A673 (cell line): ENCODE data around the gene MAPK8. TPM values are rescaled to one million over a fixed set of nuclear protein-coding genes. Genes with fewer than 3 reads are reported as not detected.

Source experiments
- BruUV-seq: library from RNA; stranded (reverse); fragments of 400-500 nt; replicated peaks from 2 replicates; lab custom pipeline; 2021; lab: Mats Ljungman, UMichigan
- CTCF ChIA-PET: fragments of 300-600 bp; sonication (Branson Sonifier 250); formaldehyde crosslinking; loops from one replicate; lab custom pipeline; 2022; ENCODE audit warnings: antibody characterized with exemption; lab: Charles Lee
- POLR2A ChIA-PET: fragments of 300-600 bp; sonication (Branson Sonifier 250); formaldehyde crosslinking; loops from one replicate; lab custom pipeline; 2022; ENCODE audit warnings: antibody characterized with exemption; ENCODE audit not compliant: low non-redundant PET; lab: Charles Lee
- DNase-seq: peaks from one replicate; pipeline ENCODE4 v3.0.0-alpha.2; 2015; ENCODE audit warnings: low spot score
- H3K27ac ChIP-seq: fragments of 200-600 bp; sonication (generic); 2 replicates; pipeline ENCODE4 v1.5.1; 2016; ENCODE audit warnings: mixed run types, low read depth, mild to moderate bottlenecking, mixed read lengths, antibody characterized with exemption, low read length; ENCODE audit not compliant: poor library complexity, severe bottlenecking
- H3K27me3 ChIP-seq: fragments of 200-600 bp; sonication (generic); replicated peaks from 2 replicates; pipeline ENCODE4 v1.6.1; 2017; ENCODE audit warnings: mixed run types, low read depth, mild to moderate bottlenecking, mixed read lengths, antibody characterized with exemption, low read length; ENCODE audit not compliant: insufficient read depth, poor library complexity
- H3K36me3 ChIP-seq: fragments of 200-600 bp; sonication (generic); 2 replicates; pipeline ENCODE4 v1.6.1; 2016; ENCODE audit warnings: mixed run types, mild to moderate bottlenecking, mixed read lengths, antibody characterized with exemption, low read length; ENCODE audit not compliant: insufficient read depth, poor library complexity, severe bottlenecking
- H3K4me1 ChIP-seq: fragments of 200-600 bp; sonication (generic); 2 replicates; pipeline ENCODE4 v1.6.1; 2017; ENCODE audit warnings: mixed run types, mild to moderate bottlenecking, mixed read lengths, antibody characterized with exemption, low read length; ENCODE audit not compliant: insufficient read depth, poor library complexity, severe bottlenecking
- H3K4me3 ChIP-seq: fragments of 200-600 bp; sonication (generic); 2 replicates; pipeline ENCODE4 v1.5.1; 2016; ENCODE audit warnings: low read depth, mixed run types, mild to moderate bottlenecking, mixed read lengths, low read length; ENCODE audit not compliant: poor library complexity, severe bottlenecking
- H3K9me3 ChIP-seq: fragments of 200-600 bp; sonication (generic); 2 replicates; pipeline ENCODE4 v1.6.1; 2016; ENCODE audit warnings: mixed run types, low read depth, mild to moderate bottlenecking, mixed read lengths, antibody characterized with exemption, low read length; ENCODE audit not compliant: poor library complexity, severe bottlenecking
- EZH2 ChIP-seq: fragments of 200-600 bp; sonication (generic); IDR thresholded peaks from 2 replicates; pipeline ENCODE4 v1.6.1; 2017; ENCODE audit warnings: borderline replicate concordance, low read depth, mild to moderate bottlenecking, mixed read lengths, antibody characterized with exemption, low read length; ENCODE audit not compliant: poor library complexity, severe bottlenecking
- intact Hi-C: fragments of 100-400 bp; cut with micrococcal nuclease; formaldehyde crosslinking; loops from one replicate; pipeline ENCODE4 v1.10.0; 2022; ENCODE audit not compliant: unreplicated experiment
- total RNA-seq: library from RNA; stranded (reverse); gene quantifications from 2 replicates; pipeline ENCODE4 v1.2.3, GENCODE V29; 2021
- TF ChIP-seq, protein P1 (sequence below): fragments of 300-800, 200-600 bp; sonication (generic); conservative IDR thresholded peaks from 2 replicates; pipeline ENCODE4 v1.5.1; 2017; ENCODE audit warnings: low read depth, mild to moderate bottlenecking, antibody characterized with exemption, low read length, moderate library complexity, mixed read lengths

The MAPK8 gene
- total RNA-seq, 1 experiment from 2014 or later = 52.0 TPM

DNA sequence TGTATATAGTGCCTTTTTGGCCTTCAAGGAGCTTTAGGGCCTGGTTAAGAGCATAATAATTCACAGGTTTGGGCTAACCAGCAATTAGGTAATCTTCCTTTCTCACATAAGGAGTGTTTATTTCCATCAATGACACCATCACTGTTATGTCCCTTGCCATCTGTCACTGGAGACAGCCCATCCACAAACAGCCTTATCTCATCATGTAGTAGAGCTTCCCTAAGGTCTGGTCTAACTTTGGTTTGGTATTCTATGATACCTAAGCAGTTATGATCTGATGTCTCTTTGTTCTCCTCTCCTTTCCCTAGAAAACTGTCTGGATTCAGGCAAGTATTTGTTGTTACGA, 26.4 kb downstream of the MAPK8 start:
- H3K27ac ChIP-seq = no peak overlapping the region
- ChIA-PET CTCF (no interaction called here), POLR2A (no interaction called here)
- BruUV-seq = no TSS peak
- H3K9me3 ChIP-seq = no peaks in the 10 kb centered on the region
- H3K4me1 ChIP-seq = peaks cover 3% of the 10 kb centered on the region
- no peak for DNase-seq
- no peak overlapping the region for H3K4me3 ChIP-seq
- H3K27me3 ChIP-seq = no peaks in the 10 kb centered on the region
- H3K36me3 ChIP-seq = no peaks in the 10 kb centered on the region
- TF ChIP-seq, protein P1, sequence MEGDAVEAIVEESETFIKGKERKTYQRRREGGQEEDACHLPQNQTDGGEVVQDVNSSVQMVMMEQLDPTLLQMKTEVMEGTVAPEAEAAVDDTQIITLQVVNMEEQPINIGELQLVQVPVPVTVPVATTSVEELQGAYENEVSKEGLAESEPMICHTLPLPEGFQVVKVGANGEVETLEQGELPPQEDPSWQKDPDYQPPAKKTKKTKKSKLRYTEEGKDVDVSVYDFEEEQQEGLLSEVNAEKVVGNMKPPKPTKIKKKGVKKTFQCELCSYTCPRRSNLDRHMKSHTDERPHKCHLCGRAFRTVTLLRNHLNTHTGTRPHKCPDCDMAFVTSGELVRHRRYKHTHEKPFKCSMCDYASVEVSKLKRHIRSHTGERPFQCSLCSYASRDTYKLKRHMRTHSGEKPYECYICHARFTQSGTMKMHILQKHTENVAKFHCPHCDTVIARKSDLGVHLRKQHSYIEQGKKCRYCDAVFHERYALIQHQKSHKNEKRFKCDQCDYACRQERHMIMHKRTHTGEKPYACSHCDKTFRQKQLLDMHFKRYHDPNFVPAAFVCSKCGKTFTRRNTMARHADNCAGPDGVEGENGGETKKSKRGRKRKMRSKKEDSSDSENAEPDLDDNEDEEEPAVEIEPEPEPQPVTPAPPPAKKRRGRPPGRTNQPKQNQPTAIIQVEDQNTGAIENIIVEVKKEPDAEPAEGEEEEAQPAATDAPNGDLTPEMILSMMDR = no peak
- TF ChIP-seq EZH2 = no peak
- intact Hi-C loops = no loop called here

DNA sequence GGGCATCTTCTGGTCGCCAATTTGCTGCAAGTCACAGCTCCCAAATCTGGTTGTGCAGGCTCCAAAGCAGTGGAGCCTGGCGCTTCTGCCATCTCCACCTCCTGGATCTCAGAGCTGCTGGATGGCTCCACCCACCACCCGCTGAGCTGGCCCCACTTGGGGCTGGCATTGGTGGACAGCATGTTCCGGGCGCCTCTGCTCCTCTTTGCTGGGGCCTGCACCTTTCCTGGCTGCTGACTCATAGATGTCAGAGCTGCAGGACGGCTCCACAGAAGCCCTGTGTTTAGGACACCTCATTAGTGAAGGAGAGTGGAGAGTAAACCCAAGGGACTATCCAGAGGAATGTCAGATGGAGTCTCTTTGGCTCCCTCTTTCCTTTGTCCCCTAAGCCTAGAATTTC, 27.4 kb downstream of the MAPK8 start:
- ChIA-PET CTCF (no interaction called here), POLR2A (no interaction called here)
- BruUV-seq = no TSS peak
- Histone ChIP-seq H3K36me3 (no peaks in the 10 kb centered on the region), H3K27ac (no peak overlapping the region), H3K4me3 (no peak overlapping the region), H3K9me3 (no peaks in the 10 kb centered on the region), H3K27me3 (no peaks in the 10 kb centered on the region), H3K4me1 (peaks cover 3% of the 10 kb centered on the region)
- DNase-seq = no peak
- intact Hi-C loops = no loop called here
- TF ChIP-seq, protein P1 = no peak
- no peak for TF ChIP-seq EZH2

DNA sequence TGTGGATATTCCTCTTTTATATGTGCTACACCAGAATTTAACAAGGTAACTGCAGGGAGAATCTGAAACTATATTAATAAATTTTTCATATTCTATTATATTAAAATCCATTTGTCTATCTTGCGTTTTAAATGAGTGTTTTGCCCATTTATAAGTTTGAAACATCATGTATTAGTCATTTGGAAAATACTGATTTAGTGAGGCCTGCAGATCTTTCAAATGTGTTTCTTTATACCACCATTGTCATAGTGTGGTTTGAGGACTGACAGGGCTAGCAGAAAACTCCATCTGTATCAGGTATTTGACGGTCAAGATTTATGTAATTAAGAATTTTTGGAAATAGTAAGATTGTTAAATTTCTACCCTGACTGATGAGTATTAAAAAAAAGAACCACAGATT, 29.3 kb downstream of the MAPK8 start:
- TF ChIP-seq, protein P1 = no peak
- no peak for TF ChIP-seq EZH2
- Histone ChIP-seq H3K4me3 (no peak overlapping the region), H3K36me3 (no peaks in the 10 kb centered on the region), H3K27me3 (no peaks in the 10 kb centered on the region), H3K27ac (no peak overlapping the region), H3K4me1 (no peaks in the 10 kb centered on the region), H3K9me3 (no peaks in the 10 kb centered on the region)
- BruUV-seq = no TSS peak
- DNase-seq = no peak
- intact Hi-C loops = no loop called here
- POLR2A ChIA-PET = no interaction called here
- CTCF ChIA-PET = no interaction called here
